ENCODE data around the gene TBXAS1.

- no peak for TF ChIP-seq POLR2A (IDR thresholded peaks at IDR 0.05)
- TF ChIP-seq CTCF (IDR thresholded peaks at IDR 0.05): no peak
Measured at GRCh38 chr7:139895141-139895829, 66.2 kb downstream of the TBXAS1 start.
